ENCODE measurements around the gene RGS3.

GRCh38 chr9:113482991-113483675 is 19.6 kb downstream of the RGS3 start:
- TF ChIP-seq, protein P1, sequence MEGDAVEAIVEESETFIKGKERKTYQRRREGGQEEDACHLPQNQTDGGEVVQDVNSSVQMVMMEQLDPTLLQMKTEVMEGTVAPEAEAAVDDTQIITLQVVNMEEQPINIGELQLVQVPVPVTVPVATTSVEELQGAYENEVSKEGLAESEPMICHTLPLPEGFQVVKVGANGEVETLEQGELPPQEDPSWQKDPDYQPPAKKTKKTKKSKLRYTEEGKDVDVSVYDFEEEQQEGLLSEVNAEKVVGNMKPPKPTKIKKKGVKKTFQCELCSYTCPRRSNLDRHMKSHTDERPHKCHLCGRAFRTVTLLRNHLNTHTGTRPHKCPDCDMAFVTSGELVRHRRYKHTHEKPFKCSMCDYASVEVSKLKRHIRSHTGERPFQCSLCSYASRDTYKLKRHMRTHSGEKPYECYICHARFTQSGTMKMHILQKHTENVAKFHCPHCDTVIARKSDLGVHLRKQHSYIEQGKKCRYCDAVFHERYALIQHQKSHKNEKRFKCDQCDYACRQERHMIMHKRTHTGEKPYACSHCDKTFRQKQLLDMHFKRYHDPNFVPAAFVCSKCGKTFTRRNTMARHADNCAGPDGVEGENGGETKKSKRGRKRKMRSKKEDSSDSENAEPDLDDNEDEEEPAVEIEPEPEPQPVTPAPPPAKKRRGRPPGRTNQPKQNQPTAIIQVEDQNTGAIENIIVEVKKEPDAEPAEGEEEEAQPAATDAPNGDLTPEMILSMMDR (IDR thresholded peaks at IDR 0.05) = no peak
- TF ChIP-seq, protein P2, sequence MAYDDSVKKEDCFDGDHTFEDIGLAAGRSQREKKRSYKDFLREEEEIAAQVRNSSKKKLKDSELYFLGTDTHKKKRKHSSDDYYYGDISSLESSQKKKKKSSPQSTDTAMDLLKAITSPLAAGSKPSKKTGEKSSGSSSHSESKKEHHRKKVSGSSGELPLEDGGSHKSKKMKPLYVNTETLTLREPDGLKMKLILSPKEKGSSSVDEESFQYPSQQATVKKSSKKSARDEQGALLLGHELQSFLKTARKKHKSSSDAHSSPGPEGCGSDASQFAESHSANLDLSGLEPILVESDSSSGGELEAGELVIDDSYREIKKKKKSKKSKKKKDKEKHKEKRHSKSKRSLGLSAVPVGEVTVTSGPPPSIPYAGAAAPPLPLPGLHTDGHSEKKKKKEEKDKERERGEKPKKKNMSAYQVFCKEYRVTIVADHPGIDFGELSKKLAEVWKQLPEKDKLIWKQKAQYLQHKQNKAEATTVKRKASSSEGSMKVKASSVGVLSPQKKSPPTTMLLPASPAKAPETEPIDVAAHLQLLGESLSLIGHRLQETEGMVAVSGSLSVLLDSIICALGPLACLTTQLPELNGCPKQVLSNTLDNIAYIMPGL (CRISPR knock-in tag; IDR thresholded peaks at IDR 0.05) = no peak
- no peak for TF ChIP-seq PRRX2 (CRISPR knock-in tag; IDR thresholded peaks at IDR 0.05)
- no peak for TF ChIP-seq MAX (CRISPR knock-in tag; IDR thresholded peaks at IDR 0.05)
- TF ChIP-seq, protein P3, sequence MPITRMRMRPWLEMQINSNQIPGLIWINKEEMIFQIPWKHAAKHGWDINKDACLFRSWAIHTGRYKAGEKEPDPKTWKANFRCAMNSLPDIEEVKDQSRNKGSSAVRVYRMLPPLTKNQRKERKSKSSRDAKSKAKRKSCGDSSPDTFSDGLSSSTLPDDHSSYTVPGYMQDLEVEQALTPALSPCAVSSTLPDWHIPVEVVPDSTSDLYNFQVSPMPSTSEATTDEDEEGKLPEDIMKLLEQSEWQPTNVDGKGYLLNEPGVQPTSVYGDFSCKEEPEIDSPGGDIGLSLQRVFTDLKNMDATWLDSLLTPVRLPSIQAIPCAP (CRISPR knock-in tag; IDR thresholded peaks at IDR 0.05) = no peak
- TF ChIP-seq NFYB (CRISPR knock-in tag; conservative IDR thresholded peaks at IDR 0.05; ENCODE audit: low read depth) = no peak
- TF ChIP-seq SP1 (CRISPR knock-in tag; conservative IDR thresholded peaks at IDR 0.05) = no peak
